Fibroblast of gingiva (primary cell): ENCODE data around the gene BICDL2.
"Not testable (repeated sequence)": the region's sequence is repeated elsewhere in the genome, so short reads cannot be mapped to it uniquely, and the experiment has no call there.

Experiments used
- DNase-seq: peaks from one replicate; pipeline ENCODE4 v3.0.0-alpha.2; 2011; ENCODE audit warnings: low read depth

BICDL2 gene

DNA sequence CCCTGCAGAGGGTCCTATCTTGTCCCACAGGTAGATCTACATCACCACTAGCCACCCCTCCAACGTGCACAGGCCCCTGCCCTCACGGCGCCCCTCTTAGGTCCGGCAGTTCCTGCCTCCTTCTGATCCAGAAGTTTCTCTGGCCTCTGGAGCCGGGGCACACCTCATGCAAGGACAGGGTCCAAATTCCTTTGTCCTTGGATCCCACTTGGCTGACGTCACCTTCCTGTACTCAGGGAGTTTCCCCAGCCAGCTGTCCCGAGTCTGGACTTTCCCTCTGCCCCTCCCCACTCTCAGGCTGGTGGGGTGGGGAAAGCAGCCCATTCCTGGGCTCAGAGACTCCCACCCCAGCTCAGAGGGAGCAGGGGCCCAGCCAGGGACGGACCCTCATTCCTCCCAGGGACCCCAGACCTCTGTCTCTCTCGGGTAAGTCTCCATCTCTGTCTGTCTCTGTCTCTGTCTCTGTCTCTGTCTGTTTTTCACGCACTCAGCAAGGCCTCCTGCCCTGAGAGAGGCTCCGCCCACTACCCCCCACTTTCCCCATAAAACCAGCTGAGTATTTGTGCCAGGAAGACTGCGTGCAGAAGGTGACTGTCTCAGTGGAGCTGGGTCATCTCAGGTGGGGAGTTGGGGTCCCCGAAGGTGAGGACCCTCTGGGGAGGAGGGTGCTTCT is 28.5 kb upstream of the BICDL2 start, which contains the start of gene IL32:
Gene IL32, plus strand, starts transcription at position 572 of the 673 bp plus-strand sequence. CDS start 172 bp downstream, outside the sequence.
- DNase-seq = peak; percentile 39

DNA sequence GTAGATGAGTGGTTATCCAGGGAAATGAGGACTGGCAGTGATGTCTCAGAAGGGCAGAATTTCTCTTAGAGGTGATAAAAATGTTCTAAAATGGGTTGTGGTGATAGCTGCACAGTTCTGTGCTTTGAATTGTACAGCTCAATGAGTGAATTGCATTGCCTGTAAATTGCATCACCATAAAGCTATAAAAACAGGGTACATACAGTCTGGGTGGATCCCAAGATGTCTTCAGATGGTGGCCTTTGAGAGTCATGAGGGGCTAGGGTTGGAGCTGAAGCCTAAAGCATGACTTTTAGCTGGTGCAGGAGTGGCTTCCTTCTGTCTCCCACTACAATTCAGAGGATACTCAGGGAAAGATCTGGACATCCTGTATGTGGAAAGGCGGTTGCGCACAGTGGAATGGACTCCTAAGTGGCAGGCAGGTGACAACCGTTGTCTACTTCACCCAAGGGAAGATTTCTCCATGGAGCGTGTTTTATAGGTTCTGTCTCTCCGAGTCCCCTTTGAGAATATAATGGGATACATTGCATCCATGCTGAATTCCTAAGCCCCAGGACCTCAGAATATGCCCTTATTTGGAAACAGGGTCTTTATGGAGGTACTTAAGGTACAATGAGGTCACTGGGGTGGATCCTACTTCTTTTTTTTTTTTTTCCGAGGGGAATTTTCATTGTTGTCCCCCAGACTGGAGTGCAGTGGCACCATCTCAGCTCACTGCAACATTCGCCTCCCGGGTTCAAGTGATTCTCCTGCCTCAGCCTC is 27.1 kb upstream of the BICDL2 start:
- DNase-seq = no peak

DNA sequence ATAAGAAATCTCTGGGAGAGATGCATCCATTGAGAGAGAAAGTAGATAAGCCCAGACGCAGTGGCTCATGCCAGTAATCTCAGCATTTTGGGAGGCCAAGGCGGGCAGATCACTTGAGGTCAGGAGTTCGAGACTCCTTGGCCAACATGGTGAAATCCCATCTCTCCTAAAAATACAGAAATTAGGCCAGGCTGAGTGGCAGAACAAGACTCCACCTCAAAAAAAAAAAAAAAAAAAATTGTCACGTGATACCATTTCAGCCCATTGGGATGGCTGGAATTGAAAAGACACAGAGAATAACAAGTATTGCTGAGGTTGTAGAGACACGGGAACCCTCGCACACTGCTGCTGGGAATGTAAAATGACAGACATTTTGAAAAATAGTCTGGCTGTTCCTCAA is 25.8 kb upstream of the BICDL2 start:
- no peak for DNase-seq

DNA sequence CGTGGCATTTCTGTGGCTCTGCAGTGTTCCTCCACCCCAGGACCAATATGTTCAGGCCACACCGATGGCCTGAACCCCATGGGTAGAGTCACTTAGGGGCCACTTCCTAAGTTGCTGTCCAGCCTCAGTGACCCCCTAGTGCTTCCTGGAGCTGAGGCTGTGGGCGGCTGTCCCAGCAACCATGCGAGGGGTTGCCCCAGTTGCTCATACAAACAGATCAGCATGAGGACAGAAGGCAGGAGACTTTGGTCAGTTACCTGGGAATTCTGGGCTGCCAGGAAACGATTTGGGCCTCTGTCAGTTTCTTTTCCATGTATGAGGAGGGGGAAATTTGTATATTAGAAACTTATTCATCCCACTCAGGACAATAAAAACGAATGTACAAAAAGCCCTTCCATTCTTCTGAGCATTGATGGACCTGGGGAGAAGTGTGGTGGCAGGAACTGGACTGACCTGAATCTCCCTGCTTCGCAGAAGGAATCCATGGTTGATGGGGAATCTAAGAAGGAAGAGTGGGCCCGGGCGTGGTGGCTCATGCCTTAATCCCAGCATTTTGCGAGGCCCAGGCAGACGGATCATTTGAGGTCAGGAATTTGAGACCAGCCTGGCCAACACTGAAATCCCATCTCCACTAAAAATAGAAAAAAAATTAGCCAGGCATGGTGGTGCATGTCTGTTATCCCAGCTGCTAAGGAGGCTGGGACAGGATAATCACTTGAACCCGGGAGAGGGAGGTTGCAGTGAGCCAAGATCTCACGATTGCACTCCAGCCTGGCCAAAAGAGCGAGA is 23.8 kb upstream of the BICDL2 start:
- DNase-seq = no peak

GRCh38 chr16:3059723-3060242 is 23.0 kb upstream of the BICDL2 start:
- no peak for DNase-seq

DNA sequence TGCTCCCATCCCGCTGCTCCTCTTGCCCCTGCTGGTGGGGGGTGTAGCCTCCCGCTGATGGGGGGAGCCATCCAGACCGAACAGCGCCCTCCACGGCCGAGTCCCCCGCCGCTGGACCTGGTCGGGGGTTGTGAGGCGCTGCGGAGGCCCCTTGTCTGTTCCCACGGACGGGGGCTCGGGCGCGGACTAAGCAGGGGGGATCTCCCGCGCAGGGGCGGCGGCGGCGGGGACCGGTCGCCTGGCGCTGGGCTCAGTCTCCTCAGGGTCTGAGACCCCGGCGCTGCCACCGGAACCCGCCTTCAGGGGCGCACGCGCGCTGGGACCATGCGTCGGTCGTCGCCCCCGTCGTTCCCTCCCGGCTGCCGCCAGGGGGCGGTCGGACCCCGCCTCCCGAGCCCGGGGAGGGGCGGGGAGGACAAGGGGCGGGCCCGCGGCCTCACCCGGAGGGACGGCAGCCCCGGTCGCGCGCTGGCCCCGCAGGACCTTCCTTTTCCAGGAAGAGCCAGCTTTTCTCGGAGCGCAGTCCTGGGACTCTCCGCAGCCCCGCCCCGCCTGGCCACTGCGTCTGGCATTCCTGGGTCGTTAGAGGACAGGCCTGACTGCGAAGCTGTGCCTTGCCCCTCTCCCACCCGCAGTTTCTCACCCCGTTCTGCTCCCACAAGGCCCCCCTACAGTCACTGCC is 22.4 kb upstream of the BICDL2 start:
- DNase-seq = peak; percentile 88

- no peak for DNase-seq
Observed at GRCh38 chr16:3058139-3059030, 21.6 kb upstream of the BICDL2 start.

DNA sequence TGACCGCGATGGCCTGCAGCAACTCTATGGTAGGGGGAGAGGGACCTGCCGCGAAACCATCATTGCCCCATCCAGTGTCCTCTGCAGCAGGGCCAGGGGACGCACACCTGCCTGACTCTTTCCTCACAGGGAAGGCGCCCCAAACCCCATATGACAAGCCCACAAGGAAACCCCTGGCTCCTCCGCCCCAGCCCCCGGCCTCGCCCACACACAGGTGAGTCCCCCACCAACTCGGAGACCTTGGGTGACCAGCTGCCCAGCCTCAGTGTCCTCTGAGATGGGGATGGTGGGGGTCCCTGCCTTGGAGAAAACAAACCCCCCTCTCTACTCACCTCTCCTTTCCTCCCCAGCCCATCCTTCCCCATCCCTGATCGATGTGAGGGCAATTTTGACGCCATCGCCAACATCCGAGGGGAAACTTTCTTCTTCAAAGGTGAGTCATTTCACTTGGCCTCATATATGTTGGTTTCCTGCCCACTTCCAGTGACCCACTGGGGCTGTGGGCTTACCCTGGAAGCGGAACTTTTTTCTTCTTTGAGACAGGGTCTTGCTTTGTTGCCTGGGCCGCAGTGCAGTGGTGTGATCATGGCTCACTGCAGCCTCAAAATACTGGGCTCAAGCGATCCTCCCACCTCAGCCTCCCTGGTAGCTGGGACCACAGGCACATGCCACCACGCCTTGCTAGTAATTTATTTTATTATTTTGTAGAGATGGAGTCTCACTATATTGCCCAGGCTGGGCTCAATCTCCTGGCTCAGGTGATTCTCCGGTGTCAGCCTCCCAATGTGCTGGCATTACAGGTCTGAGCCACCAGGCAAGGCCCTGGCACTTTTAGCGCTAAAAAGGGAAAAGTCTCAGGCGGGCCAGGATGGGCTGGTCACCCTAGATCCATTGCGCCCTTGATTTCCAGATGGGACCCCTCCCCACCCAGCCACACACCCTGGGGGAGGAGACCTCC is 20.7 kb upstream of the BICDL2 start:
- DNase-seq = no peak

DNA sequence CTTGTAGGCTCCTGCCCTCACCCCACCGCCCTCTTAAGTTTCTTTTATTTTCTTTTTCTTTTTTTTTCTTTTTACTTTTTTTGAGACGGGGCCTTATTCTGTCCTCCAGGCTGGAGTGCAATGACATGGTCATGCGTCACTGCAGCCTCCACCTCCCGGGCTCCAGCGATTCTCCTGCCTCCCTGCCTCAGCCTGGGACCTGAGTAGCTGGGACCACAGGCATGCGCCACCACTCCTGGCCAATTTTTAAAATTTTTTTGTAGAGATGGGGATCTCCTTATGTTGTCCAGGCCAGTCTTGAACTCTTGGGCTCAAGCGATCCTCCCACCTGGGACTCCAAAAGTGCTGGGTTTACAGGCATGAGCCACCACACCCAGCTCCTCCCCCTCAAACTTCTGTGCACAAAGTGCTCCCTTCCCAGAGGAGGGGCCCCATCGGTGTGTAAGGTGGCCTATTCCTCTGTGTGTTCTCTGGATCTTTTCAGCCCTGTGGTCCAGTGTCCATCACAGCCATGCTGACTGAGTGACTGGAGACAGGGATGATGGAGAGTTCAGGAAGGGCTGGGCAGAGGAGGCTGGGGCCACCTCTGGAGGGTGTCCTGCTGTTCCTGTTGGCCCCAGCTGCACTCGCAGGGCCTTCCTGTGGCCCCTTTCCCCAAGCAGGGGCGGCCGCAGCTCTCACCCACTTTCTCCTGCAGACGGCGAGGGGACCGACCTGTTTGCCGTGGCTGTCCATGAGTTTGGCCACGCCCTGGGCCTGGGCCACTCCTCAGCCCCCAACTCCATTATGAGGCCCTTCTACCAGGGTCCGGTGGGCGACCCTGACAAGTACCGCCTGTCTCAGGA is 19.8 kb upstream of the BICDL2 start:
- no peak for DNase-seq

DNA sequence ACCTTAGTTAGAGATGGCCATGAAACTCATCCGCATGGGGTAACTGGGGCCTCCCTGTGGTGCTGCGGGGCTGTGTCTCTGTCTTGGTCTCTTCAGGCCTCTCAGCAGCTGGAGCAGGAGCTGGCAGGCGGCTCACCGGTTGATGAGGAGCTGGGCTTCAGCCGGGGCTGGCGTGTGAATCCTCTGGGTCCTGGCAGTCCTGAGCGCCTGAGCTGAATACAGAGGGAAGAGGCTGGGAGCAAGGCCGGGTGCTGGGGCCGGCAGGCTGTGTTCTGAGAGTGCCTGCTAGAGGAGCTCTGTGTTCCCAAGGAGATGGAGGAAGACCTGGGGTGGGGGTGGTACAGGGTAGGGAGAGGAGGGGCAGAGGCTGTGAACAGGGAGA is 19.0 kb upstream of the BICDL2 start:
- not testable (repeated sequence) for DNase-seq

GRCh38 chr16:3054965-3055733 is 18.4 kb upstream of the BICDL2 start:
- no peak for DNase-seq

DNA sequence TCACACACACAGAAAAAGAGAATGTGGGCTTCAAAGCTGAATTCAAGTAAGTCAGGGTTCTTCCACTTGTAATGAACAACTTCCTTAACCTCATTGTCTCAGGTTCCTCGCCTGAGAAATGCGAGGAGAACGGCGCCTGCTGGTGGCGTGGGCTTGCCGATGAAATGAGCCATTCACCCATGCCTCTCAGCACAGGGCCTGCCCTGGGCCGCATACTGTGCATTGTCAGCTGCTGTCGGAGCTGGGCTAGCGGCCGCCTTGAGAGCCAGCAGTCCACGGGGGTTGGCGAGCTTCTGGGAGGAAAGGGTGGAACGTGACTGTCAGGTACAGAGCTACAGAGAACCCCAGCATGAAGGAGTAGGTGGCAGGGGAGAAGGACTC is 16.6 kb upstream of the BICDL2 start:
- DNase-seq = not testable (repeated sequence)

GRCh38 chr16:3052571-3053329 is 16.0 kb upstream of the BICDL2 start:
- not testable (repeated sequence) for DNase-seq

GRCh38 chr16:3051494-3051893 is 14.8 kb upstream of the BICDL2 start:
- no peak for DNase-seq

- no peak for DNase-seq
Observed at GRCh38 chr16:3051009-3051408, 14.3 kb upstream of the BICDL2 start.

DNA sequence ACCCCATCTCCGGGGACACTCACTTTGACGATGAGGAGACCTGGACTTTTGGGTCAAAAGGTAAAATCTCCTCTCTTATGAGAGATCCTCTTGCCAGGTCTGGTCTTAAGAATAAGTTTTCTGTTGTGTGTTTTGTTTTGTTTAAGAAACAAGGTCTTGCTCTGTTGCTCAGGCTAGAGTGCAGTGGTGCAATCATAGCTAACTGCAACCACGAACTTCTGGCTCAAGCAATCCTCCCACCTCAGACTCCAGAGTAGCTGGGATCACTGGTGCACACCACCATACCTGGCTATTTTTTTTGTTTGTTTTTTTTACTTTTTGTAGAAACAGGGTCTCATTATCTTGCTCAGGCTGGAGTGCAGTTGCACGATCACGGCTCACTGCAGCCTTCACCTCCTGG is 13.7 kb upstream of the BICDL2 start:
- no peak for DNase-seq

DNA sequence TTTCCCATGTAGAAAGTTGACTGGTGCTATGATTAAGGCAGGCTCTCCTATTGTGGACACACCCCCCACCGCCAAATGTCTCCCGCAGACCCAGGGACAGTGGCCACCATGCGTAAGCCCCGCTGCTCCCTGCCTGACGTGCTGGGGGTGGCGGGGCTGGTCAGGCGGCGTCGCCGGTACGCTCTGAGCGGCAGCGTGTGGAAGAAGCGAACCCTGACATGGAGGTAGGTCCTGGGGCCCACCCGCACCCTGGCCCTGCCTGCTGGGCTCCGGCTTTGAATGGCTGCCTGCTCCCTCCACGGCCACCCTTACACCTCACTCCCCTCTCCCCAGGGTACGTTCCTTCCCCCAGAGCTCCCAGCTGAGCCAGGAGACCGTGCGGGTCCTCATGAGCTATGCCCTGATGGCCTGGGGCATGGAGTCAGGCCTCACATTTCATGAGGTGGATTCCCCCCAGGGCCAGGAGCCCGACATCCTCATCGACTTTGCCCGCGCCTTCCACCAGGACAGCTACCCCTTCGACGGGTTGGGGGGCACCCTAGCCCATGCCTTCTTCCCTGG is 13.3 kb upstream of the BICDL2 start:
- no peak for DNase-seq
